Heart left ventricle (tissue), 16 donors: ENCODE data around the gene DENND1B. TPM values are rescaled to one million over a fixed set of nuclear protein-coding genes. Genes with fewer than 3 reads are reported as not detected.
A peak's percentile ranks its signal among the peaks of the same experiment; 100 is the strongest.

Experiments used
- ATAC-seq, 4 donors: fragments of 200-7000 bp; cut with Tn5 transposase; one replicate each; pipeline ENCODE4 v1.9.1; 2020 to 2022; ENCODE audit warnings: moderate library complexity in 4 of 4, mild to moderate bottlenecking in 3 of 4, moderate number of reproducible peaks in 1 of 4
- DNase-seq, 5 donors: peaks; one replicate each; pipeline ENCODE4 v3.0.0-alpha.2; 2020
- H3K27ac ChIP-seq, 12 donors: fragments of 200-600 bp; sonication (generic) in 4 of 12; one replicate each; pipeline versions ENCODE4 v1.5.0 to v1.8.0; 2016 to 2022; ENCODE audit warnings: mild to moderate bottlenecking in 2 of 12
- H3K27me3 ChIP-seq, 9 donors: fragments of 200-600 bp; sonication (generic) in 2 of 9; one replicate each; pipeline versions ENCODE4 v1.5.1 to v1.8.0; 2016 to 2022; ENCODE audit warnings: mild to moderate bottlenecking in 3 of 9
- H3K36me3 ChIP-seq, 9 donors: fragments of 200-600 bp; sonication (generic) in 2 of 9; one replicate each; pipeline versions ENCODE4 v1.5.0 to v1.8.0; 2018 to 2022; ENCODE audit warnings: mild to moderate bottlenecking in 2 of 9
- H3K4me1 ChIP-seq, 12 donors: fragments of 200-600 bp; sonication (generic) in 4 of 12; one replicate each; pipeline versions ENCODE4 v1.5.0 to v1.8.0; 2016 to 2022; ENCODE audit warnings: mild to moderate bottlenecking in 3 of 12
- H3K4me3 ChIP-seq, 12 donors: fragments of 200-600 bp; sonication (generic) in 4 of 12; one replicate each; pipeline versions ENCODE4 v1.5.0 to v1.8.0; 2017 to 2022; ENCODE audit warnings: mild to moderate bottlenecking in 9 of 12, moderate library complexity in 4 of 12
- H3K9me3 ChIP-seq, 12 donors: fragments of 200-600 bp; sonication (generic) in 4 of 12; one replicate each; pipeline versions ENCODE4 v1.5.0 to v1.8.0; 2016 to 2022; ENCODE audit warnings: mild to moderate bottlenecking in 1 of 12
- CTCF ChIP-seq, 12 donors: fragments of 200-600 bp; sonication (generic) in 4 of 12; IDR thresholded peaks; one replicate each; pipeline versions ENCODE4 v1.5.0 to v1.8.0; 2018 to 2022; ENCODE audit warnings: antibody characterized with exemption in 12 of 12, mild to moderate bottlenecking in 5 of 12
- POLR2A ChIP-seq, 2 donors: fragments of 450-650 bp; IDR thresholded peaks; one replicate each; pipeline ENCODE4 v1.6.1; 2017; ENCODE audit warnings: antibody characterized with exemption in 2 of 2, mild to moderate bottlenecking in 2 of 2, moderate library complexity in 2 of 2
- WGBS, 4 donors: extraction: QIAGEN DNeasy Blood & Tissue Kit in 2 of 4; methylation state at CpG; one replicate each; pipeline versions ENCODE4 v1.1.5 to v1.1.7; 2013 to 2018; 5-methylcytosine and 5-hydroxymethylcytosine counted together
- intact Hi-C, 10 donors: fragments of 100-400 bp; cut with DNase I; formaldehyde crosslinking; loops; one replicate each; pipeline versions ENCODE4 v1.11.1 to v1.14.2; 2022
- polyA plus RNA-seq, 2 donors: library from polyadenylated mRNA; stranded (reverse); fragments of 200-250 nt; gene quantifications; one replicate each; pipeline ENCODE4 v1.2.3, GENCODE V29; 2013
- total RNA-seq, 9 donors: library from RNA; depleted of rRNA in 2 of 9; stranded (reverse); fragments of >200 nt in 2 of 9; fragmentation: NEBNext Ultra II Directional in 3 of 9; extraction: Animal tissue kit (Norgen Biotek cat#: 25700) in 3 of 9; gene quantifications; one replicate each; pipeline versions ENCODE4 v1.1.0 to v1.2.4, GENCODE V29; 2016 to 2023
- donor health status: ischemic (EF 13 %, LVEDD 7.1; RV severe dilation, severe dysfunction).
- donor health status: healthy with polysubstance abuse.
- donor health status: DM: no; HTN: yes; CAD: no.
- donor health status: DM: no; HTN: no; CAD: no.
- donor health status: ischemic (EF 25% LVEDD 6.9; RV normal size, moderate dysfunction).
- donor health status: ischemic (EF 25% LVEDD 5.7; RV mildly dilated, moderate dysfunction).
- donor health status: healthy.
- donor health status: DM: yes; HTN: yes; CAD: no.
- donor health status: ischemic (EF 35%, LVEDD 5.7; RV mildly dilated, moderate dysfunction).
- donor health status: nonischemic (EF 11% LVEDD 7.7; RV severe dilation, severe dysfunction).
- donor health status: DM: yes; HTN: yes; CAD: no.
- donor health status: PGD.
- donor health status: ischemic (EF 29% LVEDD 5.4; RV normal size, mild dysfunction).
- donor health status: nonischemic (EF 23%, LVEDD 6.1; RV moderate dilation, normal function).

The DENND1B gene
- total and polyA plus RNA-seq, 11 donors, result 4.0 to 31.4 (median 21.0) TPM

- peak in 2 of 4 donors; percentile 31 to 43 for ATAC-seq
- TF ChIP-seq POLR2A (IDR thresholded peaks at IDR 0.05), result no peak
- TF ChIP-seq CTCF (IDR thresholded peaks at IDR 0.05), result no peak
- WGBS, 4 donors, result 88 to 96% (median 93%) methylated on average over 2 of the region's 2 CpGs
These were observed 3.9 kb downstream of the DENND1B start for GRCh38 chr1:197771386-197771785.

GRCh38 chr1:197770243-197770642, 5.0 kb downstream of the DENND1B start:
- H3K4me3 ChIP-seq, result no peak overlapping the region
- H3K27ac ChIP-seq, result no peak overlapping the region
- H3K27me3 ChIP-seq, result no peaks in the 10 kb centered on the region
- peaks cover 0 to 71% (median 40%) of the 10 kb centered on the region in 12 donors for H3K4me1 ChIP-seq
- no peaks in the 10 kb centered on the region for H3K9me3 ChIP-seq
- H3K36me3 ChIP-seq, result no peaks in the 10 kb centered on the region
- DNase-seq (no peak), ATAC-seq (no peak)
- TF ChIP-seq CTCF (IDR thresholded peaks at IDR 0.05) (no peak), POLR2A (IDR thresholded peaks at IDR 0.05) (no peak)
- intact Hi-C loops, result loop anchor here in 4 of 10 donors (10.0 kb wide), 4 partner anchors 95 to 385 kb away; partner anchors contain the start of gene NEK7 (in 1 of the 4)

More at GRCh38 chr1:197771386-197771785, 3.9 kb downstream of the DENND1B start:
- H3K36me3 ChIP-seq, result no peaks in the 10 kb centered on the region
- no peaks in the 10 kb centered on the region for H3K9me3 ChIP-seq
- H3K27ac ChIP-seq, result no peak overlapping the region
- no peak overlapping the region for H3K4me3 ChIP-seq
- intact Hi-C loops, result loop anchor here in 4 of 10 donors (10.0 kb wide), 4 partner anchors 93 to 383 kb away; partner anchors contain the start of gene NEK7 (in 1 of the 4)
- H3K27me3 ChIP-seq, result no peaks in the 10 kb centered on the region
- DNase-seq, result peak in 1 of 5 donors; percentile 29
- peaks cover 0 to 82% (median 46%) of the 10 kb centered on the region in 12 donors for H3K4me1 ChIP-seq

- 94 to 96% (median 95%) methylated on average over 4 of the region's 4 CpGs for WGBS, 4 donors
- Histone ChIP-seq H3K36me3 (no peaks in the 10 kb centered on the region), H3K9me3 (no peaks in the 10 kb centered on the region), H3K4me3 (no peak overlapping the region), H3K4me1 (peaks cover 0 to 70% (median 44%) of the 10 kb centered on the region in 12 donors), H3K27ac (no peak overlapping the region), H3K27me3 (no peaks in the 10 kb centered on the region)
- DNase-seq (no peak), ATAC-seq (no peak)
- TF ChIP-seq CTCF (IDR thresholded peaks at IDR 0.05), result no peak
- TF ChIP-seq POLR2A (IDR thresholded peaks at IDR 0.05), result no peak
- intact Hi-C loops, result no loop called here
These were observed 6.0 kb downstream of the DENND1B start for GRCh38 chr1:197769287-197769686.

GRCh38 chr1:197768014-197768805, 7.1 kb downstream of the DENND1B start:
- 41 to 54% (median 45%) methylated on average over 4 of the region's 4 CpGs for WGBS, 4 donors
- no peaks in the 10 kb centered on the region for H3K9me3 ChIP-seq
- DNase-seq (no peak), ATAC-seq (peak in 1 of 4 donors; percentile 31)
- peaks cover 0 to 59% (median 34%) of the 10 kb centered on the region in 12 donors for H3K4me1 ChIP-seq
- no peaks in the 10 kb centered on the region for H3K36me3 ChIP-seq
- H3K27ac ChIP-seq, result peak overlapping the region in 1 of 12 donors; percentile 61
- H3K4me3 ChIP-seq, result no peak overlapping the region
- TF ChIP-seq CTCF (IDR thresholded peaks at IDR 0.05), result no peak
- H3K27me3 ChIP-seq, result no peaks in the 10 kb centered on the region
- intact Hi-C loops, result no loop called here
